Tibial artery (tissue), 4 donors: Measurements from ENCODE around the gene NOL4L.
A peak's percentile ranks its signal among the peaks of the same experiment; 100 is the strongest.

ENCODE experiments used
- DNase-seq, 2 donors: peaks; one replicate each; pipeline ENCODE4 v3.0.0-alpha.2; 2019
- H3K27ac ChIP-seq, 2 donors: fragments of 200-600 bp; sonication (generic) in 1 of 2; 1 replicate in 1 of 2; 2 replicates in 1 of 2; pipeline ENCODE4 v1.5.1; 2018 to 2019; ENCODE audit warnings: mild to moderate bottlenecking in 1 of 2
- H3K27me3 ChIP-seq, 2 donors: fragments of 200-600 bp; sonication (generic) in 1 of 2; one replicate each; pipeline versions ENCODE4 v1.5.1 to v1.6.0; 2016 to 2019
- H3K36me3 ChIP-seq, 3 donors: fragments of 200-600 bp; sonication (generic) in 2 of 3; one replicate each; pipeline ENCODE4 v1.5.1; 2016 to 2019; ENCODE audit warnings: mild to moderate bottlenecking in 2 of 3
- H3K4me1 ChIP-seq, 4 donors: fragments of 200-600 bp; sonication (generic) in 2 of 4; 1 replicate in 3 of 4; 2 replicates in 1 of 4; pipeline ENCODE4 v1.5.1; 2016 to 2019
- H3K4me3 ChIP-seq, 2 donors: fragments of 200-600 bp; sonication (generic) in 1 of 2; 1 replicate in 1 of 2; 2 replicates in 1 of 2; pipeline ENCODE4 v1.5.1; 2018 to 2019; ENCODE audit warnings: mild to moderate bottlenecking in 2 of 2
- H3K9me3 ChIP-seq, 3 donors: fragments of 200-600 bp; sonication (generic) in 1 of 3; one replicate each; pipeline ENCODE4 v1.5.1; 2016 to 2019
- intact Hi-C: fragments of 100-400 bp; cut with DNase I; formaldehyde crosslinking; loops from one replicate; pipeline ENCODE4 v1.15.0; 2023; ENCODE audit warnings: low total_unique reads
- TF ChIP-seq, protein P1 (sequence below), 2 experiments: fragments of 200-600 bp in 1 of 2; fragments of 450-650 bp in 1 of 2; IDR thresholded peaks; one replicate each; pipeline ENCODE4 v1.5.1; 2017 to 2019; ENCODE audit warnings: antibody characterized with exemption in 2 of 2, mild to moderate bottlenecking in 1 of 2, moderate library complexity in 1 of 2

The NOL4L gene

DNA sequence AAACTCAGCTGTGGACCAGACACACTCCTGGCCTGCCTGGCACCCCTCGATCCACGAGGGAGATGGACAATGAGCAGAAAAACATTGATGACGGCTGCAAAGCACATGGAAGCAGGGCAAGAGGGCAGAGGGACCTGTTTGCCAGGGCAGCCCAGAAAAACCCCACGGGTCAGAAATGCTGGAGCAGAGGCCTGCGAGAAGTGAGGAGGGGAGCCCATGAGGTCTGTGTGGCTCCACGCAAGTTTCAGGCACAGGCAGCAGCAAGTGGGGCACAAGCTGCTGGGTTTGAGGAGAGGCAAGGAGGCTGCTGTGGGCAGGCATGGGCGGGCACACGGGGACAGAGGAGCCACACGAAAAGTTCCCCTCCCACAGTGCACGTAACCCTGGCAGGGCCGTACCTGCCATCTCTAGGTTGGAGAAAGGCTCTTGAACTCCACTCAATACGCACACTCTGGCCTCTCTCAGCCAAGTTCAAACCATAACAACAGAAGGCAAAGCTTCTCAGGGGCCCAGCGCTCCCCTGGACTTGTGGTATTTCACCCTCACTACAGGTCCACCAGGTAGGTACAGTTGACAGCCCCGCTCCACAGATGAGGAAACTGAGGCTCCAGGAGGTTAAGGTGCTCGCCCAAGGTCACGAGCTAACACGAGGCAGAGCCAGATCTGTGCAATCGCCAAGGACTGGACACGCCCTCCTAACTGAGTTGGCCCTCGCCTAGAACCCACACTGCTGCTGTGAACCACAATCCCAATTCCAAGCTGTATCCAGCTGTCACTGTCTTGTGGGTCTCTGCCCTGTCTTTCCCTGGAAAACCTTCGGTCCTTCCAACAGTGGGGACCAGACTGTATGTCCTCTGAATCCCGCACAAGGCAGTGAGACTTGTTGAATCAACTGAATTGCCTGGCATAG is 108.2 kb downstream of the NOL4L start:
- peaks cover 0 to 65% (median 28%) of the 10 kb centered on the region in 4 donors for H3K4me1 ChIP-seq
- intact Hi-C loops, result loop anchor here (10.0 kb wide), 1 partner anchor 262 kb away; no protein-coding TSS in a partner anchor
- H3K27me3 ChIP-seq, result no peaks in the 10 kb centered on the region
- DNase-seq, result no peak
- peaks cover 0 to 8% (median 0%) of the 10 kb centered on the region in 3 donors for H3K36me3 ChIP-seq
- no peaks in the 10 kb centered on the region for H3K9me3 ChIP-seq
- TF ChIP-seq, protein P1, sequence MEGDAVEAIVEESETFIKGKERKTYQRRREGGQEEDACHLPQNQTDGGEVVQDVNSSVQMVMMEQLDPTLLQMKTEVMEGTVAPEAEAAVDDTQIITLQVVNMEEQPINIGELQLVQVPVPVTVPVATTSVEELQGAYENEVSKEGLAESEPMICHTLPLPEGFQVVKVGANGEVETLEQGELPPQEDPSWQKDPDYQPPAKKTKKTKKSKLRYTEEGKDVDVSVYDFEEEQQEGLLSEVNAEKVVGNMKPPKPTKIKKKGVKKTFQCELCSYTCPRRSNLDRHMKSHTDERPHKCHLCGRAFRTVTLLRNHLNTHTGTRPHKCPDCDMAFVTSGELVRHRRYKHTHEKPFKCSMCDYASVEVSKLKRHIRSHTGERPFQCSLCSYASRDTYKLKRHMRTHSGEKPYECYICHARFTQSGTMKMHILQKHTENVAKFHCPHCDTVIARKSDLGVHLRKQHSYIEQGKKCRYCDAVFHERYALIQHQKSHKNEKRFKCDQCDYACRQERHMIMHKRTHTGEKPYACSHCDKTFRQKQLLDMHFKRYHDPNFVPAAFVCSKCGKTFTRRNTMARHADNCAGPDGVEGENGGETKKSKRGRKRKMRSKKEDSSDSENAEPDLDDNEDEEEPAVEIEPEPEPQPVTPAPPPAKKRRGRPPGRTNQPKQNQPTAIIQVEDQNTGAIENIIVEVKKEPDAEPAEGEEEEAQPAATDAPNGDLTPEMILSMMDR (IDR thresholded peaks at IDR 0.05), result no peak
- no peak overlapping the region for H3K4me3 ChIP-seq
- H3K27ac ChIP-seq, result no peak overlapping the region

DNA sequence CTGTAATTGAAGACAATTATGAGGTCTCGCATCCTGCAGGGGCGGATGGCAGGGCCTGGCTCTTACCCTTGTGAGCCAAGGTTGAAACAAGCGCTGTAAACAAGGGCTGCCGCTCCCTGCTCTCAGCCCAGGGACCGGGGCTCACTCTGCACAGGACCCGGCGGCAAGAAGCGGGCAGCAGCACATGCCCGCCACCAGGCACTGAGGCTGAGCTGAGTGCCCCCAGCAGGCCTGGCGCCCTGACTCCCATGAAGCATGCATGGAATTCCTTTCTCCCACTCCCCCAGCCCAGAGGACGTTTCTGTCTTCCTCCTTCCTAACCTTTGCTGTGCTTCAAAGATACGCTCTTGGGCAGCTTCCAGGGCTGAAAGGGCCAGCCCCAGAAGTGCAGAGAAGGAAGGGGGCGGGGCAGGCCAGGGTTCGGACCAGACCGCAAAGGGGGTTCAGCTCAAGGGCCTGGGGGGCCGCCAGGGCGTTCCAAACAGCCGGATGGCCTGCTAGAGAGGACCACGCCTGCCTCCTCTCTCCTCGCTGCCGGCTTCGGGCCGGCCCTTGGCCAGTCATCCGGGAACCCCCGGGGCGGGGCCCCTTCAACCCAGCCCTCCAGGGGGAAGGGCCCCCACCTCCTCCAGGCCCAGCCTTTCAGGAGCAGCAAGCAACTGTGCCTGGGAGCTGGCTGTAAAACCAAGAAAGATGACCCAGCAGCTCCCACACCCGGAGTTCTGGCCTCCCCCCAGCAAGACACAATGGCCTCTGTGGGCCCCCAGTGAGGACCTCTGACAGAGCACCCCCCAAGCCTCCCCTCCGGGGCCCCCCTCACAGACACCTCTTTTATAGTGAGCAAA is 109.9 kb downstream of the NOL4L start:
- peaks cover 0 to 48% (median 24%) of the 10 kb centered on the region in 4 donors for H3K4me1 ChIP-seq
- no peaks in the 10 kb centered on the region for H3K9me3 ChIP-seq
- DNase-seq, result peak; percentile 81 to 91
- H3K27me3 ChIP-seq, result no peaks in the 10 kb centered on the region
- H3K36me3 ChIP-seq, result peaks cover 0 to 8% (median 0%) of the 10 kb centered on the region in 3 donors
- TF ChIP-seq, protein P1 (IDR thresholded peaks at IDR 0.05), result no peak
- H3K27ac ChIP-seq, result peak overlapping the region; percentile 52 to 61
- intact Hi-C loops, result loop anchor here (10.0 kb wide), 1 partner anchor 260 kb away; no protein-coding TSS in a partner anchor
- peak overlapping the region; percentile 41 to 52 for H3K4me3 ChIP-seq

DNA sequence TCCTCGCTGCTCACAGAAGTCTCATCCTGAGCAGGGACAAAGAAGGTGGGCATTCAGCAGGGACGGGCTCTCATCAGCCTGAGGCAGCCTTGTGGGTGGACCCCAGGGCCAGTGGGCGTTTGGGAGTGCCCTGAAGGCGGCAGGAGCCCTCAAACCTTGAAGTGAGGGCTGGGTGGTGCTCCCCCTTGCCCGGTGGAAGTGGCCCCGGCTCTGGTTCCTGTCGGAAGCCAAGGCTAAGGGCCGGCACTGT is 110.5 kb downstream of the NOL4L start:
- H3K4me3 ChIP-seq, result peak overlapping the region; percentile 41 to 52
- peak overlapping the region; percentile 52 to 61 for H3K27ac ChIP-seq
- intact Hi-C loops, result loop anchor here (10.0 kb wide), 1 partner anchor 260 kb away; no protein-coding TSS in a partner anchor
- no peak for DNase-seq
- no peaks in the 10 kb centered on the region for H3K27me3 ChIP-seq
- TF ChIP-seq, protein P1 (IDR thresholded peaks at IDR 0.05), result no peak
- peaks cover 0 to 8% (median 0%) of the 10 kb centered on the region in 3 donors for H3K36me3 ChIP-seq
- H3K4me1 ChIP-seq, result peaks cover 0 to 48% (median 24%) of the 10 kb centered on the region in 4 donors
- no peaks in the 10 kb centered on the region for H3K9me3 ChIP-seq

DNA sequence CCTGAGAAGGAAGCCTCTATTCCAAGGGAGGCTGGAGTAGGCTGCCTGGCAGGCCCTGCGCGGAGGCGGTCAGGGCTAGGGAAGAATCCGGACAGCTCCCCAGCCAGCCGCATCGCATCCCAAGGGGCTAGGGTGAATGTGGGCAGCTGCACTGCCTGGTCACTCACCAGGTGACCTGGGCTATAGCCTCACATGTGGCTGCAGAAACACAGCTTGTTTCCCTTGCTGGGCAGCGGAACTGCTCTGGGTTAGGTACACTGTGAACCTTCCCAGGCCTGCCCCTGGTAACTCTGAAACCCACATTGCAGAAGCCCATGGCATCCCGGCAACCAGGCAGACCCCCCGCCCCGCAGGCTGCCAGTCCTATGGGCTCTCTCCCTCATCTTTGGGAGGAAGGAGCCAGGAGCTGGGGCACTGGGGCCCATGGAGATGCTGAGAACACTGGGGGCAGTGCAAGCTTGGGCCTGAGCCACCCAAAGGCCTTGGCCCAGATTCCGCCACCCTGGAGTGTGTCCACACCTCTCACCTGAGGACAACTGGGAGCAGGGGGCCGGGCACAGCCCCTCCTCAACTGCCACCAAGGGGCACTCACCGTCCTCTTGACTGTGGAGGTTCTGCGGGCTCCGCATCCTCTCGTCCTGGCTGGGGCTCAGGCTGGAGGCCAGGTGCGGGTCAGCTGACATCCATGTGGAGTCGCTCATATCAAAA is 111.0 kb downstream of the NOL4L start:
- peaks cover 0 to 8% (median 0%) of the 10 kb centered on the region in 3 donors for H3K36me3 ChIP-seq
- peak overlapping the region in 1 of 2 donors; percentile 20 for H3K4me3 ChIP-seq
- no peaks in the 10 kb centered on the region for H3K9me3 ChIP-seq
- peak overlapping the region; percentile 52 to 61 for H3K27ac ChIP-seq
- TF ChIP-seq, protein P1 (IDR thresholded peaks at IDR 0.05), result no peak
- intact Hi-C loops, result loop anchor here (10.0 kb wide), 1 partner anchor 259 kb away; no protein-coding TSS in a partner anchor
- DNase-seq, result no peak
- H3K4me1 ChIP-seq, result peaks cover 0 to 48% (median 24%) of the 10 kb centered on the region in 4 donors
- H3K27me3 ChIP-seq, result no peaks in the 10 kb centered on the region
